Neutrophil (primary cell): ENCODE measurements around the gene CDK8.
"Not testable (repeated sequence)": the region's sequence is repeated elsewhere in the genome, so short reads cannot be mapped to it uniquely, and the experiment has no call there.

Source experiments
- H3K27ac ChIP-seq: fragments of 200-600 bp; sonication (generic); 2 replicates; pipeline ENCODE4 v1.5.1; 2016; ENCODE audit warnings: mild to moderate bottlenecking, moderate library complexity
- H3K27me3 ChIP-seq: fragments of 200-600 bp; sonication (generic); 2 replicates; pipeline ENCODE4 v1.6.0; 2016; ENCODE audit warnings: mild to moderate bottlenecking
- H3K36me3 ChIP-seq: fragments of 200-600 bp; sonication (generic); 2 replicates; pipeline ENCODE4 v1.5.1; 2017
- H3K4me1 ChIP-seq, 2 experiments: fragments of 200-600 bp in 1 of 2; sonication (generic) in 1 of 2; 1 replicate in 1 of 2; 2 replicates in 1 of 2; pipeline versions ENCODE4 v1.5.1 to v1.6.1; 2013 to 2016; ENCODE audit warnings: low read depth in 1 of 2, low read length in 1 of 2, mild to moderate bottlenecking in 1 of 2, moderate library complexity in 1 of 2; ENCODE audit not compliant: control insufficient read depth in 1 of 2, insufficient read depth in 1 of 2
- H3K4me3 ChIP-seq, 2 experiments: fragments of 200-600 bp in 1 of 2; sonication (generic) in 1 of 2; 1 replicate in 1 of 2; 2 replicates in 1 of 2; pipeline ENCODE4 v1.5.1; 2013 to 2016; ENCODE audit warnings: low read depth in 1 of 2, low read length in 1 of 2, mild to moderate bottlenecking in 1 of 2, moderate library complexity in 1 of 2
- H3K9me3 ChIP-seq: fragments of 200-600 bp; sonication (generic); 2 replicates; pipeline ENCODE4 v1.5.1; 2016
- TF ChIP-seq, protein P1 (sequence below): fragments of 200-600 bp; sonication (generic); IDR thresholded peaks from 2 replicates; pipeline ENCODE4 v1.5.1; 2016; ENCODE audit warnings: antibody characterized with exemption

CDK8 gene

DNA sequence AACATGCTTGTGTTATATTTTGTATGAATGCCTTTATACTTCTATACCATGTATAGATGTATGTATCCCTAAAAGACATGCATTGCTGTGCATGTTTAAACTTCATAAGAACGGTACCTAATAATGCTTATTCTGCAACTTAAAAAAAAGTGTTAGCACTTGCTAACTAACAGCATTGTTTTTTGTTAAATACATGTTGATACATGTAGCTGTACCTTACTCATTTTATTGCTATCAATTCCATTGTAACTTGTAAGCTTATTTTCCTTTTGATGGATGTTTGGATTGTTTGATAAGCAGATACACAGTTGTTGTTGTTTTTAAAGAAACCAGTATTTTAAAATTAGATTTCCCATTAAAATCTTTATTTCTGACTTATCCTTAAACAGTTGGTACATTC lies 53.8 kb downstream of the CDK8 start:
- Histone ChIP-seq H3K9me3 (no peaks in the 10 kb centered on the region), H3K4me1 (no peaks in the 10 kb centered on the region), H3K4me3 (no peak overlapping the region), H3K27ac (no peak overlapping the region), H3K36me3 (no peaks in the 10 kb centered on the region), H3K27me3 (no peaks in the 10 kb centered on the region)
- TF ChIP-seq, protein P1, sequence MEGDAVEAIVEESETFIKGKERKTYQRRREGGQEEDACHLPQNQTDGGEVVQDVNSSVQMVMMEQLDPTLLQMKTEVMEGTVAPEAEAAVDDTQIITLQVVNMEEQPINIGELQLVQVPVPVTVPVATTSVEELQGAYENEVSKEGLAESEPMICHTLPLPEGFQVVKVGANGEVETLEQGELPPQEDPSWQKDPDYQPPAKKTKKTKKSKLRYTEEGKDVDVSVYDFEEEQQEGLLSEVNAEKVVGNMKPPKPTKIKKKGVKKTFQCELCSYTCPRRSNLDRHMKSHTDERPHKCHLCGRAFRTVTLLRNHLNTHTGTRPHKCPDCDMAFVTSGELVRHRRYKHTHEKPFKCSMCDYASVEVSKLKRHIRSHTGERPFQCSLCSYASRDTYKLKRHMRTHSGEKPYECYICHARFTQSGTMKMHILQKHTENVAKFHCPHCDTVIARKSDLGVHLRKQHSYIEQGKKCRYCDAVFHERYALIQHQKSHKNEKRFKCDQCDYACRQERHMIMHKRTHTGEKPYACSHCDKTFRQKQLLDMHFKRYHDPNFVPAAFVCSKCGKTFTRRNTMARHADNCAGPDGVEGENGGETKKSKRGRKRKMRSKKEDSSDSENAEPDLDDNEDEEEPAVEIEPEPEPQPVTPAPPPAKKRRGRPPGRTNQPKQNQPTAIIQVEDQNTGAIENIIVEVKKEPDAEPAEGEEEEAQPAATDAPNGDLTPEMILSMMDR = no peak

GRCh38 chr13:26308250-26308649 lies 54.3 kb downstream of the CDK8 start:
- no peaks in the 10 kb centered on the region for H3K9me3 ChIP-seq
- TF ChIP-seq, protein P1 = no peak
- no peaks in the 10 kb centered on the region for H3K36me3 ChIP-seq
- H3K4me3 ChIP-seq = no peak overlapping the region
- no peaks in the 10 kb centered on the region for H3K4me1 ChIP-seq
- no peaks in the 10 kb centered on the region for H3K27me3 ChIP-seq
- H3K27ac ChIP-seq = no peak overlapping the region

GRCh38 chr13:26308836-26309235 lies 54.9 kb downstream of the CDK8 start:
- no peaks in the 10 kb centered on the region for H3K36me3 ChIP-seq
- no peaks in the 10 kb centered on the region for H3K27me3 ChIP-seq
- no peaks in the 10 kb centered on the region for H3K4me1 ChIP-seq
- H3K9me3 ChIP-seq = no peaks in the 10 kb centered on the region
- no peak overlapping the region for H3K4me3 ChIP-seq
- no peak overlapping the region for H3K27ac ChIP-seq
- TF ChIP-seq, protein P1 = no peak

GRCh38 chr13:26310003-26310402 lies 56.1 kb downstream of the CDK8 start:
- H3K27ac ChIP-seq = no peak overlapping the region
- H3K4me1 ChIP-seq = no peaks in the 10 kb centered on the region
- H3K27me3 ChIP-seq = no peaks in the 10 kb centered on the region
- H3K4me3 ChIP-seq = no peak overlapping the region
- TF ChIP-seq, protein P1 = no peak
- no peaks in the 10 kb centered on the region for H3K36me3 ChIP-seq
- H3K9me3 ChIP-seq = no peaks in the 10 kb centered on the region

- Histone ChIP-seq H3K27ac (no peak overlapping the region), H3K4me1 (no peaks in the 10 kb centered on the region), H3K36me3 (no peaks in the 10 kb centered on the region), H3K27me3 (no peaks in the 10 kb centered on the region), H3K9me3 (no peaks in the 10 kb centered on the region), H3K4me3 (no peak overlapping the region)
- TF ChIP-seq, protein P1 = no peak
These were observed 56.5 kb downstream of the CDK8 start for GRCh38 chr13:26310470-26310869.

DNA sequence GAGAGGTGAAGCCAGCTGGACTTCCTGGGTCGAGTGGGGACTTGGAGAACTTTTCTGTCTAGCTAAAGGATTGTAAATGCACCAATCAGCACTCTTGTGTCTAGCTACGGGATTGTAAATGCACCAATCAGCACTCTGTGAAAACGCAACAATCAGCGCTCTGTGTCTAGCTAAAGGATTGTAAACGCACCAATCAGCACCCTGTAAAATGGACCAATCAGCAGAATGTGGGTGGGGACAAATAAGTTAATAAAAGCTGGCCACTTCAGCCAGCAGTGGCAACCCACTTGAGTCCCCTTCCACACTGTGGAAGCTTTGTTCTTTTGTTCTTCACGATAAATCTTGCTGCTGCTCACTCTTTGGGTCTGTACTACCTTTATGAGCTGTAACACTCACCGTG lies 58.1 kb downstream of the CDK8 start:
- H3K4me3 ChIP-seq, H3K36me3 ChIP-seq, H3K27ac ChIP-seq, H3K9me3 ChIP-seq, H3K4me1 ChIP-seq, H3K27me3 ChIP-seq: not testable (repeated sequence)

GRCh38 chr13:26316095-26316494 lies 62.2 kb downstream of the CDK8 start:
- not testable (repeated sequence) for H3K4me1 ChIP-seq, H3K9me3 ChIP-seq, H3K4me3 ChIP-seq, H3K27me3 ChIP-seq, H3K36me3 ChIP-seq, H3K27ac ChIP-seq
